ENCODE data around the gene SPTSSA.

Gene SPTSSA

DNA sequence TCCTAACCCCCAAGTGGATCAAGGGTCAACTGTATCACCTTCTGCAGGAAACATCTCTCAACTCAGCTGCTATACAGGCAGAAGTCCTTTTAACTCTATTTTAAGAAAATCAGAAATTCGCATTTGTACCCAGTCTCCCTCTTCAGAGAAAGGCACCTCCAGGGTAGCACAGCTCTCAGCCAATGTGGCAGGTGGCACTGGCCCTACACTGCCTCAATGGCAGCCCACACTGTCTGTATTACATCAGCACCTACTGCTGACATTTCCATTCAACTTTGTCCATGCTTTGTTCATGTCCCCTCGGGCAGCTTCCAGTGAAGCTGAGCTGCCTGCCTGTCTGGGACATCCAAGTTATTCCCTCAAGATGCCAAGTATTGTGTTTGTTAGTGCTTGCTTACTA is 8.8 kb downstream of the SPTSSA start:
- H3K4me1 ChIP-seq (ENCODE audit: control insufficient read depth in 2 of 2, insufficient read depth in 2 of 2, low read length in 2 of 2), result peaks cover 5 to 19% of the 10 kb centered on the region in 2 donors
- H3K36me3 ChIP-seq (ENCODE audit: control insufficient read depth in 2 of 2, insufficient read depth in 2 of 2, low read length in 2 of 2), result peaks cover 7 to 10% of the 10 kb centered on the region in 2 donors
- no peak overlapping the region for H3K27ac ChIP-seq (ENCODE audit: low read depth in 2 of 2, low read length in 2 of 2)
- no peak overlapping the region for H3K4me3 ChIP-seq (ENCODE audit: low read length in 2 of 2)
- no peaks in the 10 kb centered on the region for H3K9me3 ChIP-seq (ENCODE audit: control insufficient read depth in 2 of 2, low read length in 2 of 2)
- H3K27me3 ChIP-seq (ENCODE audit: control insufficient read depth in 2 of 2, insufficient read depth in 2 of 2, low read length in 2 of 2), result no peaks in the 10 kb centered on the region
- no peak overlapping the region for H3K9ac ChIP-seq (ENCODE audit: low read depth in 1 of 2, low read length in 2 of 2)

DNA sequence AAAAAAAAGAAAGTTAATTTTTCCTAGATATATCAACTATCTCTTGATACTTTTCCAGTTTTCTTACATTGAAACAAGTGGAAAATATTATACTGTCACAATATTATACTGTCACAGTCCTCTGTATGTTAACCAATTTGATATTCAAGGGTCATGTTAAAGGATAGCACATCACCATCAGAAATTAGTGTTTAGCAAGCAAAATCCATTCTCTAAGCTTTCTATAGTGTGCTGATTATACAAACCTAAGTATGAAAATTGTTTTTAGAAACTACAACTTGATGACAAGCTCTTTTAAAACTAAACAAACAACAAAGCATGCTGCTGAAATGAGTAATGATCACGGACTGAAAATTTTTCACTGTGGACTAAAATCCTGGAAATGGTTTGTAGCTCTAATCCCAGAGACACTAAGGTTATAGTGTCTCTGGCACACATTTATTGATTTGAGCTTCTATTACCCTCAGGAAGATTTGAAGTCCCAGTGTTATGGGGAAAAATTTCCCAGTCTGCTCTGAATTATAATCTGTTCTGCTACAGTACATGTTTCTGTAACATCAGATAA is 9.7 kb downstream of the SPTSSA start:
- no peaks in the 10 kb centered on the region for H3K27me3 ChIP-seq (ENCODE audit: control insufficient read depth in 2 of 2, insufficient read depth in 2 of 2, low read length in 2 of 2)
- H3K36me3 ChIP-seq (ENCODE audit: control insufficient read depth in 2 of 2, insufficient read depth in 2 of 2, low read length in 2 of 2), result peaks cover 7 to 8% of the 10 kb centered on the region in 2 donors
- peak overlapping the region in 1 of 2 donors; percentile 60 for H3K9ac ChIP-seq (ENCODE audit: low read depth in 1 of 2, low read length in 2 of 2)
- H3K4me1 ChIP-seq (ENCODE audit: control insufficient read depth in 2 of 2, insufficient read depth in 2 of 2, low read length in 2 of 2), result peaks cover 5 to 19% of the 10 kb centered on the region in 2 donors
- H3K27ac ChIP-seq (ENCODE audit: low read depth in 2 of 2, low read length in 2 of 2), result peak overlapping the region; percentile 81 to 89
- H3K9me3 ChIP-seq (ENCODE audit: control insufficient read depth in 2 of 2, low read length in 2 of 2), result no peaks in the 10 kb centered on the region
- H3K4me3 ChIP-seq (ENCODE audit: low read length in 2 of 2), result peak overlapping the region; percentile 16 to 63

DNA sequence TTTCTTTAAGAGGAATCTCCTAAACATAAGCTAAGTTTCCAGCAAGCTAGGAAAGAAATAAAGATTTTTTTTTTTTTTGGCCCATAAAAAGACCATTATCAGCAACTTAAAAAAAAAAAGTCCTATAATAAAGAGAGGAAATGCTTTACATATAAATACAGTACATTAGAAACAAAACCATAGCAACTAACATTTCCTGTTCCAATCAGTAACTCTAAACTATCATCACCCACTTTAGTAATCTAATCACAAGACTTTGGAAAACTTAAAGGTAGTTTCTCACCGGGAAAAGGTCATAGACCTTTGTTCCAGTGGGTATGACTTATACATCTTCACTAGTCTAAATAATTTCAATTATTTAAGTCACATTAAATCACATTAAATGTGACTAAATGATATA is 11.1 kb downstream of the SPTSSA start:
- no peaks in the 10 kb centered on the region for H3K9me3 ChIP-seq (ENCODE audit: control insufficient read depth in 2 of 2, low read length in 2 of 2)
- peak overlapping the region; percentile 81 to 89 for H3K27ac ChIP-seq (ENCODE audit: low read depth in 2 of 2, low read length in 2 of 2)
- no peaks in the 10 kb centered on the region for H3K27me3 ChIP-seq (ENCODE audit: control insufficient read depth in 2 of 2, insufficient read depth in 2 of 2, low read length in 2 of 2)
- H3K4me3 ChIP-seq (ENCODE audit: low read length in 2 of 2), result peak overlapping the region in 1 of 2 donors; percentile 63
- no peak overlapping the region for H3K9ac ChIP-seq (ENCODE audit: low read depth in 1 of 2, low read length in 2 of 2)
- H3K36me3 ChIP-seq (ENCODE audit: control insufficient read depth in 2 of 2, insufficient read depth in 2 of 2, low read length in 2 of 2), result peaks cover 5% of the 10 kb centered on the region in 2 donors
- H3K4me1 ChIP-seq (ENCODE audit: control insufficient read depth in 2 of 2, insufficient read depth in 2 of 2, low read length in 2 of 2), result peaks cover 5 to 19% of the 10 kb centered on the region in 2 donors

DNA sequence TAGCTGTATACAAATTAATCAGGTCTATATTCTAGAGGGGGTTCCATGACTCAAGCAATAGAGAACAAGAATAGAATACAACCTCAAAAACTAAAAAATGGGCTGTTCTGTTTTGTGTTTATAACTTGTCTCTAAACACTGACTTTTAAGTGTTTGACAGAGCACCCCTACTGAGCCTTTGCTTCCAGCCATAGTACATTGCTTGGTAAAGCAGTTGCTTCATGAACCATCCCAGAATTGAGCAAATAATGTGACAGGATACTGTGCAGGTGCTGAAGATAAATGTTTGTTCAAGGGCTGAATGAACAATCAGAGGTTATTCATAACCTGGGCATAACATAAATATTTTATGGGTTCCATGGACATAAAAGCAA is 11.5 kb downstream of the SPTSSA start:
- Histone ChIP-seq H3K27me3 (ENCODE audit: control insufficient read depth in 2 of 2, insufficient read depth in 2 of 2, low read length in 2 of 2) (no peaks in the 10 kb centered on the region), H3K4me3 (ENCODE audit: low read length in 2 of 2) (no peak overlapping the region), H3K9me3 (ENCODE audit: control insufficient read depth in 2 of 2, low read length in 2 of 2) (no peaks in the 10 kb centered on the region), H3K4me1 (ENCODE audit: control insufficient read depth in 2 of 2, insufficient read depth in 2 of 2, low read length in 2 of 2) (peaks cover 5 to 19% of the 10 kb centered on the region in 2 donors), H3K9ac (ENCODE audit: low read depth in 1 of 2, low read length in 2 of 2) (no peak overlapping the region), H3K27ac (ENCODE audit: low read depth in 2 of 2, low read length in 2 of 2) (peak overlapping the region; percentile 25 to 81), H3K36me3 (ENCODE audit: control insufficient read depth in 2 of 2, insufficient read depth in 2 of 2, low read length in 2 of 2) (peaks cover 5% of the 10 kb centered on the region in 2 donors)

DNA sequence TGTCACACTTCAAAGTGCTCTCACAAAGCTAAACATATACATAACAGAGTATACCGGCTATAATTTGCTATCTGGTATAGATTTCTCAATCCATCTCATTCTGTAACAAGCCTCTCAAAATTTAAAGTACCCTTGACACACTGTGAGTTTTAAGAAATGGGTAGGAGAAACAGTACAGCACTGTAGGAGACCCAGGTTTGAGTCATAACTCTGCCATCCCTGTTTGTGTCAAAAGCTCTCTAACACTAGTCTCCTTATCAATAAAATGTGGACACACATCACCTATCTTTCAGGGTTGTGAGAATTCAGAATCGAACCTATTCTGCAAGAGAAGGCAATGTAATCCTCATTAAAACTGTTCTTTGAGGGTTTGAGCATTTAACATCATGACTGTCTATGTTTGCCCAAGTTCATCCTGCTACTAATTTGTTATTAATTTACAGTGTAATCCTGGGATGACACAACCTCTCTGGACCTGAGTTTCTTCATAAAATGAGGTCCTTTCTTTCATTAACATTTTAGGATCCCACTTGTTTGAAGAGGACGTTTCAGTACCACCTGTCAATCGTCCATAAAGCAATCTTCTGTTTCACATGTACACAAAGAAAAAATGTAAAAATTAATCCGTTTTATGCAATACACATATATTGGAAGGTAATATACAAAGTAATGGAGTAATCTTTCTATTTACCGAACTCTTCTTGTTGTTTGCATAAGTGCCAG is 12.1 kb downstream of the SPTSSA start:
- H3K36me3 ChIP-seq (ENCODE audit: control insufficient read depth in 2 of 2, insufficient read depth in 2 of 2, low read length in 2 of 2), result peaks cover 5% of the 10 kb centered on the region in 2 donors
- no peak overlapping the region for H3K4me3 ChIP-seq (ENCODE audit: low read length in 2 of 2)
- no peaks in the 10 kb centered on the region for H3K27me3 ChIP-seq (ENCODE audit: control insufficient read depth in 2 of 2, insufficient read depth in 2 of 2, low read length in 2 of 2)
- peak overlapping the region; percentile 25 to 81 for H3K27ac ChIP-seq (ENCODE audit: low read depth in 2 of 2, low read length in 2 of 2)
- H3K9ac ChIP-seq (ENCODE audit: low read depth in 1 of 2, low read length in 2 of 2), result no peak overlapping the region
- peaks cover 5 to 19% of the 10 kb centered on the region in 2 donors for H3K4me1 ChIP-seq (ENCODE audit: control insufficient read depth in 2 of 2, insufficient read depth in 2 of 2, low read length in 2 of 2)
- no peaks in the 10 kb centered on the region for H3K9me3 ChIP-seq (ENCODE audit: control insufficient read depth in 2 of 2, low read length in 2 of 2)

DNA sequence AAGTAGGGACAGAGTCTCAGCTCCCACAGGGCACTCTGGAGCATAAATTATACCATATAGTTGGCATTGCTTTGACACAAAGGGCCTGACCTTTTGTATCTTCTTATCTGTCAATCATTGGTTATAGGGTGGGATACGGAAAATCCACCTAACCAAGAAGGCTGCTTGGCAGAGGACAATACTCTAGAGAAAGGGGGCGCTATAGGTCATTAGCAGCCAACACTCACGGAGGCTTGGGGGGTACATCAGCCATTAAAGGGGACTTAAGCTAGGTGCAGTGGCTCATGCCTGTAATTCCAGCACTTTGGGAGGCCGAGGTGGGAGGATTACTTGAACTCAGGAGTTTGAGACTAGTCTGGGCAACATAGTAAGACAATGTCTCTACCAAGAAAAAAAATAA is 22.9 kb downstream of the SPTSSA start:
- Histone ChIP-seq H3K36me3 (ENCODE audit: control insufficient read depth in 2 of 2, insufficient read depth in 2 of 2, low read length in 2 of 2) (peaks cover 0 to 2% of the 10 kb centered on the region in 2 donors), H3K4me1 (ENCODE audit: control insufficient read depth in 2 of 2, insufficient read depth in 2 of 2, low read length in 2 of 2) (peaks cover 4 to 21% of the 10 kb centered on the region in 2 donors), H3K9ac (ENCODE audit: low read depth in 1 of 2, low read length in 2 of 2) (no peak overlapping the region), H3K9me3 (ENCODE audit: control insufficient read depth in 2 of 2, low read length in 2 of 2) (no peaks in the 10 kb centered on the region), H3K4me3 (ENCODE audit: low read length in 2 of 2) (no peak overlapping the region), H3K27me3 (ENCODE audit: control insufficient read depth in 2 of 2, insufficient read depth in 2 of 2, low read length in 2 of 2) (no peaks in the 10 kb centered on the region), H3K27ac (ENCODE audit: low read depth in 2 of 2, low read length in 2 of 2) (no peak overlapping the region)

DNA sequence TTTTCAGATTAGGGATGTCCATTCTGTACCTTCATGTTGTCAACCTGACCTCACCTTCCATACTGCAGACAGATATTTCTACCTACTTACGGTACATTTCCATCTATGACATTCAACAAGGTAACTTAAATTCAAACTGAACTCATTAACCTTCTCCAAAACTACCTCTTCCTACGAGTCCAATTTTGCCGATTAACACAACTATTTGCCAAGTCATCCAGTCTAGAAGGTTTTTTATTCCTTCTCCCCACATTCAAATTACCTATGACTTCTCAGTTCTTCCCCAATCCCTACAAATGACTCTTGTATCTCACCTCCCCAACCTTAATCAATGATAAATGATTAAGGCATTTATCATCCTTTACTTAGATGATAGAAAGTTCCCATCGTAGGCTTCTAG is 23.6 kb downstream of the SPTSSA start:
- Histone ChIP-seq H3K4me3 (ENCODE audit: low read length in 2 of 2) (no peak overlapping the region), H3K9me3 (ENCODE audit: control insufficient read depth in 2 of 2, low read length in 2 of 2) (no peaks in the 10 kb centered on the region), H3K4me1 (ENCODE audit: control insufficient read depth in 2 of 2, insufficient read depth in 2 of 2, low read length in 2 of 2) (peaks cover 4 to 21% of the 10 kb centered on the region in 2 donors), H3K27me3 (ENCODE audit: control insufficient read depth in 2 of 2, insufficient read depth in 2 of 2, low read length in 2 of 2) (no peaks in the 10 kb centered on the region), H3K27ac (ENCODE audit: low read depth in 2 of 2, low read length in 2 of 2) (no peak overlapping the region), H3K9ac (ENCODE audit: low read depth in 1 of 2, low read length in 2 of 2) (no peak overlapping the region), H3K36me3 (ENCODE audit: control insufficient read depth in 2 of 2, insufficient read depth in 2 of 2, low read length in 2 of 2) (peaks cover 0 to 2% of the 10 kb centered on the region in 2 donors)

DNA sequence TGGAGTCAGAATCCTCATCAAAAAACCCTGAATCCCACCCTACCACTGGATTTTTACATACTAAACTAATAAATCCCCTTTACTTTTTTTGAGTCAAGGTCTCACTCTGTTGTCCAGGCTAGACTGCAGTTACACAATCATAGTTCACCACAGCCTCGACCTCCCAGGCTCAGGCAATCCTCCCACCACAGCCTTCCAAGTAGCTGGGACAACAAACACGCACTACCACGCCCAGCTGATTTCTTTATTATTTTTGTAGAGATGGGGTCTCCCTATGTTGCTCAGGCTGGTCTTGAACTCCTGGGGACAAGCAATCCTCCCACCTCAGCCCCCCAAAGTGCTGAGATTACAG is 24.3 kb downstream of the SPTSSA start:
- no peaks in the 10 kb centered on the region for H3K27me3 ChIP-seq (ENCODE audit: control insufficient read depth in 2 of 2, insufficient read depth in 2 of 2, low read length in 2 of 2)
- H3K4me1 ChIP-seq (ENCODE audit: control insufficient read depth in 2 of 2, insufficient read depth in 2 of 2, low read length in 2 of 2), result peaks cover 4 to 21% of the 10 kb centered on the region in 2 donors
- H3K9ac ChIP-seq (ENCODE audit: low read depth in 1 of 2, low read length in 2 of 2), result no peak overlapping the region
- peak overlapping the region; percentile 26 to 91 for H3K27ac ChIP-seq (ENCODE audit: low read depth in 2 of 2, low read length in 2 of 2)
- H3K9me3 ChIP-seq (ENCODE audit: control insufficient read depth in 2 of 2, low read length in 2 of 2), result no peaks in the 10 kb centered on the region
- peaks cover 0 to 2% of the 10 kb centered on the region in 2 donors for H3K36me3 ChIP-seq (ENCODE audit: control insufficient read depth in 2 of 2, insufficient read depth in 2 of 2, low read length in 2 of 2)
- H3K4me3 ChIP-seq (ENCODE audit: low read length in 2 of 2), result no peak overlapping the region

DNA sequence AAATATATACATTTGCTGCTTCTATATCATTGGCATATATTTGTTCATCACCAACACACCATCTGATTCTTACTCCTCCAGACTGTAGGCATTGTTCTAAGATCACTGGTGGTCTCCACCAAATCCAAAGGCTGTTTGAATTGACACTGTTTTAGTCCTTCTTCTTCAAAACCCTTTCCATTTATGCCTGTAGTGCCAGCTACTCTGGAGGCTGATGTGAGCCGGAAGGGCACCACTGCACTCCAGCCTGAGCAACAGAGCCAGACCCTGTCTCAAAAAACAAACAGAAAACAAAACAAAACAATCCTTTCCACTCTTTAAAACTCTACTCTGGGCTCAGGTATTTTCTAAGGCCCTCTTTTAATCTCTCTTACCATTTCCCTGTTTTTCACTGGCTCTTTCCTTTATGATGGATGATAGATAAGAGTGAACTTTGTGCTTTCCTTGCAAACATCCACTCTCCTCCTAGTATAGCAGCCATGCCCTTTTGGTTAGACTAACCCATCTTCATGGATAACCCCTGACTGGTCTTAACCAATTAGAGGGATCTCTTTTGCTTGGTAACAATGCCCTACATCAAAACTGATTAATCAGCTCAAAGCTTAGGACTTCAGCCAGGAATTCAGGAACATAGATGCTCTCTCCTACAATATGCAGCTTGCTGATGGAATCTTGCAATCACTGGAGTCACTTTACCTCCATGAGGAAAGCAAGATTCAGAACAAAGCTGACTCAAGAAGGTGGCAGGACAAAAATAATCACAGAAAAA is 24.9 kb downstream of the SPTSSA start:
- Histone ChIP-seq H3K9ac (ENCODE audit: low read depth in 1 of 2, low read length in 2 of 2) (peak overlapping the region in 1 of 2 donors; percentile 52), H3K36me3 (ENCODE audit: control insufficient read depth in 2 of 2, insufficient read depth in 2 of 2, low read length in 2 of 2) (peaks cover 0 to 2% of the 10 kb centered on the region in 2 donors), H3K4me3 (ENCODE audit: low read length in 2 of 2) (peak overlapping the region in 1 of 2 donors; percentile 0), H3K27me3 (ENCODE audit: control insufficient read depth in 2 of 2, insufficient read depth in 2 of 2, low read length in 2 of 2) (no peaks in the 10 kb centered on the region), H3K27ac (ENCODE audit: low read depth in 2 of 2, low read length in 2 of 2) (peak overlapping the region; percentile 74 to 91), H3K4me1 (ENCODE audit: control insufficient read depth in 2 of 2, insufficient read depth in 2 of 2, low read length in 2 of 2) (peaks cover 4 to 25% of the 10 kb centered on the region in 2 donors), H3K9me3 (ENCODE audit: control insufficient read depth in 2 of 2, low read length in 2 of 2) (no peaks in the 10 kb centered on the region)

Measured in mucosa of rectum (tissue), 2 donors.